8988T (cell line): ENCODE data around the gene OGFOD2.
A peak's percentile ranks its signal among the peaks of the same experiment; 100 is the strongest.
"Not testable (repeated sequence)": the region's sequence is repeated elsewhere in the genome, so short reads cannot be mapped to it uniquely, and the experiment has no call there.

Experiments
- DNase-seq: peaks from one replicate; pipeline ENCODE4 v3.0.0; 2011

The OGFOD2 gene

GRCh38 chr12:122974892-122975789 lies at the start of gene OGFOD2:
TSS of gene OGFOD2 (plus strand) at chr12:122975244. CDS start at chr12:122975252, 8 bp downstream.
- DNase-seq, result peak; percentile 85

- no peak for DNase-seq
Measured at GRCh38 chr12:122927756-122928403, 47.2 kb upstream of the OGFOD2 start.

GRCh38 chr12:122928404-122929147 lies 46.5 kb upstream of the OGFOD2 start:
- no peak for DNase-seq

GRCh38 chr12:122929148-122929538 lies 45.9 kb upstream of the OGFOD2 start:
- no peak for DNase-seq

GRCh38 chr12:122929812-122930211 lies 45.2 kb upstream of the OGFOD2 start:
- DNase-seq, result no peak

- no peak for DNase-seq
Measured at GRCh38 chr12:122932207-122932606, 42.8 kb upstream of the OGFOD2 start.

- DNase-seq, result no peak
Measured at GRCh38 chr12:122934722-122935121, 40.3 kb upstream of the OGFOD2 start.

GRCh38 chr12:122935318-122935717 lies 39.7 kb upstream of the OGFOD2 start:
- DNase-seq, result no peak

- no peak for DNase-seq
Measured at GRCh38 chr12:122937622-122938091, 37.4 kb upstream of the OGFOD2 start.

GRCh38 chr12:122939125-122939524 lies 35.9 kb upstream of the OGFOD2 start:
- no peak for DNase-seq

GRCh38 chr12:122941351-122941750 lies 33.7 kb upstream of the OGFOD2 start:
- DNase-seq, result not testable (repeated sequence)

- peak; percentile 5 for DNase-seq
Measured at GRCh38 chr12:122942637-122943036, 32.4 kb upstream of the OGFOD2 start.

- peak; percentile 6 for DNase-seq
Measured at GRCh38 chr12:122943196-122943595, 31.8 kb upstream of the OGFOD2 start.

- DNase-seq, result no peak
Measured at GRCh38 chr12:122944605-122945592, 30.1 kb upstream of the OGFOD2 start.

GRCh38 chr12:122946690-122947341 lies 28.2 kb upstream of the OGFOD2 start:
- DNase-seq, result peak; percentile 95

- DNase-seq, result no peak
Measured at GRCh38 chr12:122947352-122947792, 27.7 kb upstream of the OGFOD2 start.

- DNase-seq, result no peak
Measured at GRCh38 chr12:122948605-122949004, 26.4 kb upstream of the OGFOD2 start.

GRCh38 chr12:122949405-122949804 lies 25.6 kb upstream of the OGFOD2 start:
- no peak for DNase-seq

- DNase-seq, result no peak
Measured at GRCh38 chr12:122949816-122950675, 25.0 kb upstream of the OGFOD2 start.

GRCh38 chr12:122951406-122951805 lies 23.6 kb upstream of the OGFOD2 start:
- DNase-seq, result no peak
